ENCODE results near the gene PAPPA2. TPM values are rescaled to one million over a fixed set of nuclear protein-coding genes. Genes with fewer than 3 reads are reported as not detected.

Gene PAPPA2
- total and polyA plus RNA-seq, 10 of the 15 experiments (the other 5 are each of a cell fraction or from before 2014, with no cell fraction given) = under 0.01 to 0.06 (median 0.03) TPM; not detected in 7

DNA sequence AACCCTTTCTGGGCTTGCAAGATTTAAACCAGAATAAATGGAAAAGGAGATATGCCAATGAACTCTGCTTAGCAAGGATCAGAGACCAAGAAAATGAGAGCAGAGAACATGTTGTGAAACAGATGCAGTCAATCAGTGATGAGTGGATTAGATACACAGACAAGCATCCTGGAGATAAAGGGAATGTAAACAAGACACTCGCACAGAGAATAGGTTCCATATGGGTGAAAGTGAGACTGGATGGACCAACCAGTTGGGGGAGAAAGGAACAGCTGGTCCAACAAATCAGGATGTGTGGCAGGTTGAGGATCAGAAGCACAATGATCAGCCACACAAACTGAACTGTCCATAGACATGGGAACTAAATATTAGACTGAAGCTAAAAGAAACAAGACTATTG lies 363.3 kb downstream of the PAPPA2 start:
- TF ChIP-seq IKZF1 (conservative IDR thresholded peaks at IDR 0.05) (no peak), SPI1 (IDR thresholded peaks at IDR 0.05; ENCODE audit: borderline replicate concordance, insufficient read depth, low read depth, low read length) (no peak)
- TF ChIP-seq, protein P1, sequence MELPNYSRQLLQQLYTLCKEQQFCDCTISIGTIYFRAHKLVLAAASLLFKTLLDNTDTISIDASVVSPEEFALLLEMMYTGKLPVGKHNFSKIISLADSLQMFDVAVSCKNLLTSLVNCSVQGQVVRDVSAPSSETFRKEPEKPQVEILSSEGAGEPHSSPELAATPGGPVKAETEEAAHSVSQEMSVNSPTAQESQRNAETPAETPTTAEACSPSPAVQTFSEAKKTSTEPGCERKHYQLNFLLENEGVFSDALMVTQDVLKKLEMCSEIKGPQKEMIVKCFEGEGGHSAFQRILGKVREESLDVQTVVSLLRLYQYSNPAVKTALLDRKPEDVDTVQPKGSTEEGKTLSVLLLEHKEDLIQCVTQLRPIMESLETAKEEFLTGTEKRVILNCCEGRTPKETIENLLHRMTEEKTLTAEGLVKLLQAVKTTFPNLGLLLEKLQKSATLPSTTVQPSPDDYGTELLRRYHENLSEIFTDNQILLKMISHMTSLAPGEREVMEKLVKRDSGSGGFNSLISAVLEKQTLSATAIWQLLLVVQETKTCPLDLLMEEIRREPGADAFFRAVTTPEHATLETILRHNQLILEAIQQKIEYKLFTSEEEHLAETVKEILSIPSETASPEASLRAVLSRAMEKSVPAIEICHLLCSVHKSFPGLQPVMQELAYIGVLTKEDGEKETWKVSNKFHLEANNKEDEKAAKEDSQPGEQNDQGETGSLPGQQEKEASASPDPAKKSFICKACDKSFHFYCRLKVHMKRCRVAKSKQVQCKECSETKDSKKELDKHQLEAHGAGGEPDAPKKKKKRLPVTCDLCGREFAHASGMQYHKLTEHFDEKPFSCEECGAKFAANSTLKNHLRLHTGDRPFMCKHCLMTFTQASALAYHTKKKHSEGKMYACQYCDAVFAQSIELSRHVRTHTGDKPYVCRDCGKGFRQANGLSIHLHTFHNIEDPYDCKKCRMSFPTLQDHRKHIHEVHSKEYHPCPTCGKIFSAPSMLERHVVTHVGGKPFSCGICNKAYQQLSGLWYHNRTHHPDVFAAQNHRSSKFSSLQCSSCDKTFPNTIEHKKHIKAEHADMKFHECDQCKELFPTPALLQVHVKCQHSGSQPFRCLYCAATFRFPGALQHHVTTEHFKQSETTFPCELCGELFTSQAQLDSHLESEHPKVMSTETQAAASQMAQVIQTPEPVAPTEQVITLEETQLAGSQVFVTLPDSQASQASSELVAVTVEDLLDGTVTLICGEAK (IDR thresholded peaks at IDR 0.05; ENCODE audit: borderline replicate concordance) = no peak
- Histone ChIP-seq H3K4me3 (no peak overlapping the region), H3K9ac (ENCODE audit: control insufficient read depth, insufficient read depth, low read length) (no peak overlapping the region), H3K4me2 (ENCODE audit: control insufficient read depth, insufficient read depth) (no peak overlapping the region), H3K27me3 (replicated peaks in 1 of 2; ENCODE audit: control insufficient read depth in 2 of 2, insufficient read depth in 2 of 2, low read length in 1 of 2) (no peaks in the 10 kb centered on the region), H3K4me1 (ENCODE audit: control insufficient read depth, insufficient read depth, low read length) (no peaks in the 10 kb centered on the region), H3K36me3 (ENCODE audit: control insufficient read depth in 2 of 2, insufficient read depth in 2 of 2, low read length in 1 of 2) (no peaks in the 10 kb centered on the region), H3K79me2 (ENCODE audit: control insufficient read depth, insufficient read depth, low read length) (no peaks in the 10 kb centered on the region), H3K27ac (ENCODE audit: control insufficient read depth, insufficient read depth) (no peak overlapping the region), H4K20me1 (ENCODE audit: control insufficient read depth, insufficient read depth) (no peaks in the 10 kb centered on the region), H2AFZ (ENCODE audit: control insufficient read depth, low read depth, low read length) (no peak overlapping the region), H3K9me3 (replicated peaks; ENCODE audit: control insufficient read depth, insufficient read depth, low read length) (no peaks in the 10 kb centered on the region)
- ChIA-PET CTCF (no interaction called here), SMC1A (ENCODE audit: uncharacterized antibody, unreplicated experiment) (no interaction called here), POLR2A (no interaction called here), RAD21 (ENCODE audit: unreplicated experiment) (no interaction called here)
- in situ Hi-C loops (cut with MboI) = no loop called here
- no TSS peak for BruUV-seq (replicated peaks)
- FAIRE-seq = no peak
- no peak for ATAC-seq
- DNase-seq (ENCODE audit: low read depth, low spot score) = no peak
- WGBS (ENCODE audit: insufficient coverage, insufficient replicate concordance, low lambda C conversion rate, missing lambda C conversion rate) = 6% methylated on average over 1 of the region's 1 CpG
- intact Hi-C loops (cut with micrococcal nuclease; ENCODE audit: unreplicated experiment) = no loop called here

DNA sequence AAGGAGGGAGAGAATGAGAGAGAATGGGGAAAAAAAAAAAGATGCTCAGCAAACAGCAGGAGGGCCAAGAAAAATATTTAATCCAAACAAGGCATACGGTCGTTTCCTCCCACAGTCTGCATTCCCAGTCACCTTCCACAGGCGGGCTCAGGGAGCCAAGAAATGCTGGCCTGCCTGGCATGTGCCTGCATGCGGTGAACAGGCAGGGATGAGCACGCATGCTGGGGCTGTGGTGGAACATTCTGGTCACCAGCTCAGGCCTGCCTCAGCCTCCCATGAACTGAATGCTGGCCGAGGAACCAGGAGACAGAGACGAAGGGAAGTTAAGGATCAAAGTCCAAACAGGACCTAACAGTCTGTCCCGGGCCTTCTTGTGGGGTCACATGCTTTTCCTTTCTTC lies 366.3 kb downstream of the PAPPA2 start:
- BruUV-seq (replicated peaks) = no TSS peak
- in situ Hi-C loops (cut with MboI) (no loop called here), intact Hi-C loops (cut with micrococcal nuclease; ENCODE audit: unreplicated experiment) (no loop called here)
- H3K27ac ChIP-seq (ENCODE audit: control insufficient read depth, insufficient read depth) = no peak overlapping the region
- no peaks in the 10 kb centered on the region for H3K79me2 ChIP-seq (ENCODE audit: control insufficient read depth, insufficient read depth, low read length)
- H3K9ac ChIP-seq (ENCODE audit: control insufficient read depth, insufficient read depth, low read length) = no peak overlapping the region
- H3K4me2 ChIP-seq (ENCODE audit: control insufficient read depth, insufficient read depth) = no peak overlapping the region
- H3K27me3 ChIP-seq (replicated peaks in 1 of 2; ENCODE audit: control insufficient read depth in 2 of 2, insufficient read depth in 2 of 2, low read length in 1 of 2) = no peaks in the 10 kb centered on the region
- H3K36me3 ChIP-seq (ENCODE audit: control insufficient read depth in 2 of 2, insufficient read depth in 2 of 2, low read length in 1 of 2) = no peaks in the 10 kb centered on the region
- FAIRE-seq (no peak), ATAC-seq (no peak), DNase-seq (ENCODE audit: low read depth, low spot score) (no peak)
- no peaks in the 10 kb centered on the region for H4K20me1 ChIP-seq (ENCODE audit: control insufficient read depth, insufficient read depth)
- 20% methylated on average over 8 of the region's 8 CpGs for WGBS (ENCODE audit: insufficient coverage, insufficient replicate concordance, low lambda C conversion rate, missing lambda C conversion rate)
- no peaks in the 10 kb centered on the region for H3K9me3 ChIP-seq (replicated peaks; ENCODE audit: control insufficient read depth, insufficient read depth, low read length)
- CTCF ChIA-PET = no interaction called here
- no peak overlapping the region for H2AFZ ChIP-seq (ENCODE audit: control insufficient read depth, low read depth, low read length)
- RAD21 ChIA-PET (ENCODE audit: unreplicated experiment) = no interaction called here
- TF ChIP-seq LARP7 (IDR thresholded peaks at IDR 0.05) = no peak
- no peak for TF ChIP-seq SUPT20H (IDR thresholded peaks at IDR 0.05; ENCODE audit: borderline replicate concordance, control insufficient read depth, low read depth, low read length)
- TF ChIP-seq, protein P2, sequence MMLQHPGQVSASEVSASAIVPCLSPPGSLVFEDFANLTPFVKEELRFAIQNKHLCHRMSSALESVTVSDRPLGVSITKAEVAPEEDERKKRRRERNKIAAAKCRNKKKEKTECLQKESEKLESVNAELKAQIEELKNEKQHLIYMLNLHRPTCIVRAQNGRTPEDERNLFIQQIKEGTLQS (IDR thresholded peaks at IDR 0.05; ENCODE audit: borderline replicate concordance, extremely low read depth, low read depth, low read length) = no peak
- no peaks in the 10 kb centered on the region for H3K4me1 ChIP-seq (ENCODE audit: control insufficient read depth, insufficient read depth, low read length)
- POLR2A ChIA-PET = no interaction called here
- H3K4me3 ChIP-seq = no peak overlapping the region
- SMC1A ChIA-PET (ENCODE audit: uncharacterized antibody, unreplicated experiment) = interaction anchor here (1.2 kb wide), 1 partner anchor 12 kb away, joined by 3 read pairs; no protein-coding TSS in a partner anchor
